GM12878 (cell line): ENCODE results near the gene FAP. TPM values are rescaled to one million over a fixed set of nuclear protein-coding genes. Genes with fewer than 3 reads are reported as not detected.

Experiments used
- ATAC-seq: fragments of 200-7000 bp; cut with Tn5 transposase; 3 replicates; pipeline ENCODE4 v1.9.1; 2020; ENCODE audit warnings: mild to moderate bottlenecking, moderate library complexity
- BruUV-seq: library from RNA; stranded (reverse); fragments of 400-500 nt; replicated peaks from 2 replicates; lab custom pipeline; 2021; lab: Mats Ljungman, UMichigan
- CTCF ChIA-PET: fragments of 300-600 bp; sonication (Branson Sonifier 250); formaldehyde crosslinking; extraction: SDS; loops from one replicate; lab custom pipeline; 2021; ENCODE audit warnings: inconsistent platforms; lab: Yijun Ruan, JAX
- POLR2A ChIA-PET: fragments of 350-600 bp; formaldehyde crosslinking; extraction: SDS; loops from one replicate; lab custom pipeline; 2021; ENCODE audit warnings: inconsistent platforms; lab: Charles Lee
- RAD21 ChIA-PET: fragments of 300-600 bp; sonication (Branson Sonifier 250); formaldehyde crosslinking; loops from one replicate; lab custom pipeline; 2023; ENCODE audit warnings: antibody characterized with exemption; ENCODE audit not compliant: unreplicated experiment; lab: Charles Lee
- SMC1A ChIA-PET: fragments of 300-600 bp; sonication (Branson Sonifier 250); formaldehyde crosslinking; loops from one replicate; lab custom pipeline; 2023; ENCODE audit not compliant: unreplicated experiment, uncharacterized antibody; lab: Charles Lee
- DNase-seq: peaks from one replicate; pipeline ENCODE4 v3.0.0-alpha.2; 2011; ENCODE audit warnings: low read depth, low spot score
- FAIRE-seq: peaks from 3 replicates; lab custom pipeline; 2011; peaks lifted over from hg19 to GRCh38; lab: Jason Lieb, UNC
- H2AFZ ChIP-seq: 2 replicates; pipeline ENCODE4 v1.6.0; 2011; ENCODE audit warnings: low read depth, low read length, control low read depth; ENCODE audit not compliant: control insufficient read depth
- H3K27ac ChIP-seq: 2 replicates; pipeline ENCODE4 v1.5.1; 2011; ENCODE audit warnings: control low read depth; ENCODE audit not compliant: control insufficient read depth, insufficient read depth
- H3K27me3 ChIP-seq, 2 experiments: replicated peaks in 1 of 2; 2 replicates each; pipeline versions ENCODE4 v1.6.0 to v1.6.1; 2011; ENCODE audit warnings: low read length in 1 of 2; ENCODE audit not compliant: control insufficient read depth in 2 of 2, insufficient read depth in 2 of 2
- H3K36me3 ChIP-seq, 2 experiments: 2 replicates each; pipeline ENCODE4 v1.5.1; 2011; ENCODE audit warnings: low read length in 1 of 2; ENCODE audit not compliant: control insufficient read depth in 2 of 2, insufficient read depth in 2 of 2
- H3K4me1 ChIP-seq: 2 replicates; pipeline ENCODE4 v1.6.1; 2011; ENCODE audit warnings: mild to moderate bottlenecking, low read length, moderate library complexity, mixed read lengths; ENCODE audit not compliant: control insufficient read depth, insufficient read depth
- H3K4me2 ChIP-seq: 2 replicates; pipeline ENCODE4 v1.6.0; 2011; ENCODE audit warnings: control low read depth; ENCODE audit not compliant: control insufficient read depth, insufficient read depth
- H3K4me3 ChIP-seq: fragments of 200-600 bp; sonication (generic); 2 replicates; pipeline ENCODE4 v1.5.1; 2016
- H3K79me2 ChIP-seq: 2 replicates; pipeline ENCODE4 v1.6.0; 2011; ENCODE audit warnings: low read length; ENCODE audit not compliant: control insufficient read depth, insufficient read depth
- H3K9ac ChIP-seq: 2 replicates; pipeline ENCODE4 v1.8.0; 2011; ENCODE audit warnings: low read length, control low read depth, mixed read lengths; ENCODE audit not compliant: control insufficient read depth, insufficient read depth
- H3K9me3 ChIP-seq: replicated peaks from 3 replicates; pipeline ENCODE4 v1.5.1; 2011; ENCODE audit warnings: mild to moderate bottlenecking, low read length; ENCODE audit not compliant: control insufficient read depth, insufficient read depth
- H4K20me1 ChIP-seq: 2 replicates; pipeline ENCODE4 v1.6.0; 2011; ENCODE audit not compliant: control insufficient read depth, insufficient read depth
- ATF7 ChIP-seq: fragments of 450-650 bp; IDR thresholded peaks from 2 replicates; pipeline ENCODE4 v1.6.1; 2016; ENCODE audit warnings: low read depth, mild to moderate bottlenecking
- E4F1 ChIP-seq: fragments of 450-650 bp; IDR thresholded peaks from 2 replicates; pipeline ENCODE4 v1.6.1; 2018; ENCODE audit warnings: borderline replicate concordance, mild to moderate bottlenecking; ENCODE audit not compliant: partially characterized antibody
- FOXK2 ChIP-seq: fragments of 450-650 bp; IDR thresholded peaks from 2 replicates; pipeline ENCODE4 v1.6.1; 2017; ENCODE audit warnings: mild to moderate bottlenecking, moderate library complexity
- IKZF1 ChIP-seq: fragments of 450-650 bp; conservative IDR thresholded peaks from 2 replicates; pipeline ENCODE4 v1.6.1; 2017; ENCODE audit warnings: antibody characterized with exemption, mild to moderate bottlenecking
- RAD51 ChIP-seq: fragments of 450-650 bp; IDR thresholded peaks from 2 replicates; pipeline ENCODE4 v1.6.1; 2016; ENCODE audit warnings: moderate library complexity, mild to moderate bottlenecking, inconsistent platforms
- TCF12 ChIP-seq: IDR thresholded peaks from 2 replicates; pipeline ENCODE4 v1.6.1; 2011; ENCODE audit warnings: low read depth, mild to moderate bottlenecking, low read length
- TCF7 ChIP-seq: IDR thresholded peaks from 2 replicates; pipeline ENCODE4 v1.6.1; 2014; ENCODE audit warnings: antibody characterized with exemption, borderline replicate concordance
- YBX1 ChIP-seq: fragments of 450-650 bp; IDR thresholded peaks from 2 replicates; pipeline ENCODE4 v1.6.1; 2016; ENCODE audit warnings: antibody characterized with exemption
- WGBS: methylation state at CpG from one replicate; pipeline ENCODE4 v1.1.6; 2016; ENCODE audit warnings: low lambda C conversion rate; ENCODE audit not compliant: insufficient replicate concordance, insufficient coverage; ENCODE audit errors: missing lambda C conversion rate; 5-methylcytosine and 5-hydroxymethylcytosine counted together
- in situ Hi-C: fragments of 300-500 bp; cut with MboI; formaldehyde crosslinking; loops from 9 replicates; pipeline ENCODE4 v1.14.3; 2018; ENCODE audit warnings: mixed read lengths
- intact Hi-C: fragments of 100-400 bp; cut with micrococcal nuclease; formaldehyde crosslinking; loops from one replicate; pipeline ENCODE4 v1.14.2; 2022; ENCODE audit not compliant: unreplicated experiment
- polyA plus RNA-seq, 11 experiments: library from polyadenylated mRNA; depleted of rRNA in 4 of 11; unstranded in 6 of 11; stranded (reverse) in 5 of 11; fragments of >200 nt; fragmentation: Nextera tagmentation in 4 of 11; fragmentation: Illumina TruSeq in 1 of 11; extraction: Ambion mirVana in 4 of 11; extraction: Trizol in 1 of 11; gene quantifications; 1 replicate in 1 of 11; 2 replicates in 10 of 11; pipeline versions ENCODE4 v1.2.1 to v1.2.3, GENCODE V29; 2011 to 2016; ENCODE audit warnings: inconsistent platforms in 2 of 11, missing spikeins in 2 of 11, low read depth in 1 of 11
- total RNA-seq, 4 experiments: library from RNA; depleted of rRNA in 3 of 4; stranded (reverse); fragments of >200 nt in 3 of 4; fragmentation: Illumina TruSeq in 1 of 4; extraction: Trizol in 1 of 4; gene quantifications; 2 replicates each; pipeline versions ENCODE4 v1.2.1 to v1.2.3, GENCODE V29; 2013 to 2021
- TF ChIP-seq, protein P1 (sequence below): IDR thresholded peaks from 2 replicates; pipeline ENCODE4 v1.6.1; 2011; ENCODE audit warnings: mild to moderate bottlenecking, low read depth, low read length, moderate library complexity; ENCODE audit not compliant: insufficient replicate concordance

FAP gene
- total and polyA plus RNA-seq, 10 of the 15 experiments (the other 5 are each of a cell fraction or from before 2014, with no cell fraction given): 0.16 TPM; not detected in 9

GRCh38 chr2:162266460-162266760 is 23.2 kb upstream of the FAP start:
- no peaks in the 10 kb centered on the region for H3K9me3 ChIP-seq
- no TSS peak for BruUV-seq
- ChIA-PET RAD21 (no interaction called here), POLR2A (no interaction called here), CTCF (no interaction called here), SMC1A (no interaction called here)
- no peak overlapping the region for H3K4me3 ChIP-seq
- H2AFZ ChIP-seq: no peak overlapping the region
- H3K36me3 ChIP-seq: peaks cover 1 to 12% of the 10 kb centered on the region in 2 experiments; a peak in 3 of 4 replicates
- WGBS: 94% methylated on average over 1 of the region's 1 CpG
- no peak overlapping the region for H3K27ac ChIP-seq
- no peaks in the 10 kb centered on the region for H3K27me3 ChIP-seq
- FAIRE-seq (no peak), DNase-seq (no peak), ATAC-seq (no peak)
- no peaks in the 10 kb centered on the region for H4K20me1 ChIP-seq
- H3K9ac ChIP-seq: no peak overlapping the region
- no peak overlapping the region for H3K4me2 ChIP-seq
- intact Hi-C loops (no loop called here), in situ Hi-C loops (no loop called here)
- H3K4me1 ChIP-seq: peaks cover 4% of the 10 kb centered on the region
- TF ChIP-seq RAD51 (no peak), IKZF1 (no peak)
- H3K79me2 ChIP-seq: no peaks in the 10 kb centered on the region

GRCh38 chr2:162265666-162266459 is 22.6 kb upstream of the FAP start:
- in situ Hi-C loops: no loop called here
- H3K36me3 ChIP-seq: peaks cover 1 to 12% of the 10 kb centered on the region in 2 experiments; a peak in 3 of 4 replicates
- no peak overlapping the region for H3K4me2 ChIP-seq
- BruUV-seq: no TSS peak
- ChIA-PET POLR2A (no interaction called here), CTCF (interaction anchor here (1.0 to 1.8 kb wide), 2 partner anchors 14 to 46 kb away, joined by 3 to 5 read pairs; no protein-coding TSS in a partner anchor), RAD21 (no interaction called here), SMC1A (no interaction called here)
- no peak overlapping the region for H3K27ac ChIP-seq
- over 99% methylated on average over 7 of the region's 7 CpGs for WGBS
- no peaks in the 10 kb centered on the region for H3K9me3 ChIP-seq
- DNase-seq (no peak), FAIRE-seq (no peak), ATAC-seq (no peak)
- no peaks in the 10 kb centered on the region for H3K79me2 ChIP-seq
- no peaks in the 10 kb centered on the region for H4K20me1 ChIP-seq
- H2AFZ ChIP-seq: no peak overlapping the region
- intact Hi-C loops: no loop called here
- no peaks in the 10 kb centered on the region for H3K27me3 ChIP-seq
- peaks cover 7% of the 10 kb centered on the region for H3K4me1 ChIP-seq
- H3K4me3 ChIP-seq: no peak overlapping the region
- H3K9ac ChIP-seq: no peak overlapping the region
- no peak for TF ChIP-seq E4F1
- no peak for TF ChIP-seq YBX1
- no peak for TF ChIP-seq FOXK2
- TF ChIP-seq TCF12: no peak
- TF ChIP-seq, protein P1, sequence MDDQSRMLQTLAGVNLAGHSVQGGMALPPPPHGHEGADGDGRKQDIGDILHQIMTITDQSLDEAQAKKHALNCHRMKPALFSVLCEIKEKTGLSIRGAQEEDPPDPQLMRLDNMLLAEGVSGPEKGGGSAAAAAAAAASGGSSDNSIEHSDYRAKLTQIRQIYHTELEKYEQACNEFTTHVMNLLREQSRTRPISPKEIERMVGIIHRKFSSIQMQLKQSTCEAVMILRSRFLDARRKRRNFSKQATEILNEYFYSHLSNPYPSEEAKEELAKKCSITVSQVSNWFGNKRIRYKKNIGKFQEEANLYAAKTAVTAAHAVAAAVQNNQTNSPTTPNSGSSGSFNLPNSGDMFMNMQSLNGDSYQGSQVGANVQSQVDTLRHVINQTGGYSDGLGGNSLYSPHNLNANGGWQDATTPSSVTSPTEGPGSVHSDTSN: no peak
- TF ChIP-seq ATF7: no peak
- no peak for TF ChIP-seq TCF7
